ENCODE measurements around the gene FOSL2.

FOSL2 gene

DNA sequence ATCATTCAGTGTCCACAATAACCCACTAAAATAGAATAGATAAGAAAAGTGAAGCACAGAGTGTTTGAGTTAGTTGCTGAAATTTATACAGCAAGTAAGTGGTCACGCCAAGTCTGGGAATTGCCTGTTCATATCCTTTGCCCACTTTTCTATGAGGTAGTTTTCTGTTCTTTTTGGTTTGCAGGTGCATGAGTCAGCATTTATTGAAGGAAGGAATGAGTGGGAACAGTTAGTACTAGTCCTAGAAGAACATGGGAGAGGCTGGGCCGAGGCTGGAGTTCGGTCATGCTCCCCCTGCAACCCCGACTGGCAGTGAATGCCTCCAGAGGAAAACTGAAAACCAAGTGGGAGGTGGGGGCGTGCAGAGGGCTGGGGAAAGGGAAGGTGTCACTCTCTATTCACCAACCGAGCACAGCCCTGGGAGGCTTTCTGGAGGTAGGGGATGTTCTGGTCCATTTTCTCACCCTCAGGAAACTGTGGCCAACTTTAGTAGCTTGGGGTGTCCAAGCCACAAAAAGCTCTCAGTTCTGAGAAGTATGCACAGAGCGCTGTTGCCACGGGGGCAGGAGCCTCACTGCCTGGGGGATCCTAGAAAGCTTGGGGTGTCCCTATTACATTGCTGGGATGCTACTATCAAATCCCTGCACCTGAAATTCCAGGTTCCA, 41.4 kb downstream of the FOSL2 start:
- DNase-seq (ENCODE audit: low read depth): no peak

DNA sequence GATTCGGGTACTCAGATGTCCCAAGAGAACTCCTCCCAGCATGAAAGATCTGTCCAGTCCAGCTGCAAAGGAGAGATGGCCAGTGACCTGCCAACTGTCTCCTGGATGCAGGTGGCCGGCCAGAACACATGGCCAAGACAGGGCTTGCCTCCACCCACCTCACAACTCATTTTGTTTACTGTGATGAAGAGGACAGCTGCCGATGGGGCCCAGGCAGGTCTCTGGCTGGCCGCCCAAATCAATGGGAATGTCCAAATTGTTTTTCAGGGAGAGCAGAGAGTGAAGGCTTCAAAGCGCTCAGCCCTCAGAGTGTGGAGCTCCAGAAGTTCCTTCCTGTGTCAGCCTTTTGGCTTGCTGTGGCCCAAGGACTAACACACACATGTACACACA, 41.9 kb downstream of the FOSL2 start:
- DNase-seq (ENCODE audit: low read depth): no peak

DNA sequence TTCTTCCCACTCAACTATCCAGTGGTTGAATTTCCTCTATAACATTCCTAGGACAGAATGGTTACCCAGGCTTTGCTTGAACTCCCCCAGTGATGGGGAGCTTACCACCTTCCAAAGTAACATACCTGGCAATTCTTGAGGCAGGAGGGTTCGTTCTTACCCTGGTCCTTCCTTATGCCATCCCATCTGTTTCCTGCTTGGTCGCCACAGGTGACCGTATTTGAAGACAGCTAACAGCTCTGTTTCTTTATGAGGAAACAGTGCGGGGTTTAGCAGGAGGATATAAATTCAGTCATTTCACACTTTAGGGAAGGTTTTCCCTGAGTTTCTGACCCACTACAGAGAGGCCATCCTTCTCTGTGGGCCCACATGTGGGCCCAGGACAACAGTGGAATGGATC, 42.6 kb downstream of the FOSL2 start:
- DNase-seq (ENCODE audit: low read depth): no peak

DNA sequence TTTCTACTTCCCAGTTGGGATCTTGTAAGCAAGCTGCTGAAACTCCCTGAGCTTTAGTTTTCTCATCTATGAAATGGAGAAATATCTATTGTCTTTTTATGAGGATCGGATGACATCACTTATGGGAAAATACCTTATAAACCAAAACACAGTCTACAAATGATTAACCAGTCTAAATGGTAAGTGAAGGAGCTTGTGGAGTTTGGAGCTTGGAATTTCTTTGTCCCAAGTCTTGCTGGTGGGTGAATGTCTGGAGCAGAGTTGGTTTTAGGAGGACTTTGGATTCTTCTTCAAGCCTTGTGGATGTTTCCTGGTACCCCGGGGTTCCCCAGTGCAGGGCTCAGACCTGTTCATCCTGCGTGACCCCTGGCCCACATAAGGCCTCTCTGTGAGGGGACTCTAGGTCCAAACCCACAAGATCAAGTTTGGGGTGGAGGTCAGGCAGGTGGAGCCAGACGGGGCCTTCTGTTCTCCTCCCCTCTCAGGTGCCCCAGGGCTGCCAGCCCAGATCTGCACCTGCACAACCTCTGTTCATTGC, 43.2 kb downstream of the FOSL2 start:
- no peak for DNase-seq (ENCODE audit: low read depth)

DNA sequence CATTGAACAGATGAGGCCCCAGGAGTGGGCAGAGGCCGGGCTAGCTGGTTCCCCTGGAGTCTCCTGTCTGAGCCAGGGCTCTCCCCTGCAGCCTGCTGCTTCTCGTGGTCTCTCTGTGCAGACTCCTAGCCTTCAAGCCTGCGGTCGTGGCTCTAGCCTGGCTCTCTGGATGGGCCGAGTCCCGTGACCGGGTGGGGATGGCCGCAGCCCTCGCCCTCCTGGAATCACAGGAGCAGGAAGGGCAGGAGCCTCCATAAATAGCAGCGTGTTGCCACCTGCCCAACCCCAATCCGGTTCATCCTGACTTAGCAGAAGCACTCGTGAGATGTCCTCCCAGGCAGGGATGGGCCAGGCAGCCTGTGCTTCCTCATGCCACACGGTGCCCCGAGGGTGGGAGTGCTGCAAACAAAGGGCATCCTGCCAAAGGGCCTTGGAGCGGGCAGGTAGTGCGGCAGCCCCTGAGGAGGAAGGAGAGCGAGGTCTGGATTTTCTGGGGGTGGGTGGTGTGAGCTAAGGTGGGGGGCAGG, 43.9 kb downstream of the FOSL2 start:
- no peak for DNase-seq (ENCODE audit: low read depth)

DNA sequence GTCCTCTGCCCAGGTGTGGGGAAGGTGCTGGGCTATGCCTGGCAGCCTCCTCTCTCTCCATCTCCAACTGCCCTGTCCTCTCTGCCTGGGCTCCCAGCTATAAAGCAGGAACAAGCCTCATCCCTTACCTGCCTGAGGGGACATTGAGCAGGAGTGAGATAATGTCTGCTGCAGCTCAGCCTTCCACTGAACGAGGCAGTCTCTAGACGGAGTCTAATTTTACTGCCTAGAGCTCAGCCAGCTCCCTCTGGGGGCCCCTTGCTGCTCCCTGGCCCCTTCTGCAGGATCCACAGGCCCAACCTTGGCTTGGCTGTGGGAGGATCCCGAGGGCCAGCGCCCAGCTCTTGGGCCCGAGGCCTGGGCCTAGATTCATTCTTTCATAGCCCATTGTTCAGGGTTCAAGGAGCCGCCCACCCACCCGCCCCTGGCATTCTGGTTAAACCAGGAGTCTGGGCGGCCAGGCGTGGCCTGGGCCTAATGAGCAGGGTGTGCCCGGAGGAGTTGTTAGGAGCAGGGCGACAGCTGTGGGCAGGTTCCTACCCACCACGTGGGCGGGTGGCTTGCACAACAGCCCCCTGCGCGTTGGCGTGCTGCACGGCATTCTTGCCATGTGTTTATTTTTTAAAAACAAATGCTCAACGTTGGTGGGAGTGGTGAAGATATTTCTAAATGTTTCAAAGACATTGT, 44.6 kb downstream of the FOSL2 start:
- DNase-seq (ENCODE audit: low read depth): no peak

DNA sequence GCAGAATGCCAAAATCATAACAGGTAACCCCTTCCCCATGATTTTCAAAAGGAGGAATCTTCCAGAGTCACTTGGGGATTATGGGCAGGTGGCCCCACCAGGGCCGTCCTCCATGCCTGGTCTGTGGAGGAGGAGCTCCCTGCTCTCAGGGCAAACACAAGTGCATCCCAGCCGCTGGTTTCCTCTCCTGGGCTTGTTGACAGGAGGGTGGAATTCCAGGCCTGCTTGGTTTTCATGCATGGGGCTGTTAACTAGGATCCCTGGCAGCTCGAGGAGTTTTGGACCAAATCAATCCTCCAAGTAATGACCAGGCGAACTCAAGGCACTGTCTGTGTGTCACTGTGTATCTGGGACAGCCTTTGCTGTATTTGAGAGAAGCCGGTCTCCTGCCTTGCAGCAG, 45.3 kb downstream of the FOSL2 start:
- no peak for DNase-seq (ENCODE audit: low read depth)

DNA sequence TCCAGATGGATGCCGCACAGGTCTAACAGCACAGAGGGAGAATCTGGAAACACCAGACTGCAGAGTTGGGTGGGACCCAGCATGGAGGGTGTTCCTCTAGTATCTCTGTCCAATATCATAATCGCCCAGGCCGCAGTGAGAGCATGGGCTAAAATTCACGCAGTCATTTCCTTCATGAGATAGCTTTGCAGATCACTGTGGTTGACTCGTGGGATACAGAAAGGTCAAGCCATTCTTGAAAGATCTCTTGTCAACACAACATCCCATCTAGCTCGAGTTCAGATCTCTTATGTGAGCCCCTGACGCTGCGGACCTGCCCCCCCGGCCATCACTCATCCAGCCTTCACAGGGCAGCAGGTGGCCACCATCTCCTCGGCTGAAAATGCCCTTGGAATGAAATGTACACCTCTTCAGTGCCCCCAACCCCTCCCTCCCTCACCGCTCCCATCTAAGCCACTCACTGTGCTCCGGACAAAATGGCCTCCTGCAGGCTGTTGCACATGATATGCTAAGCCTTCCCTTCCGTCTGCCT, 45.9 kb downstream of the FOSL2 start:
- DNase-seq (ENCODE audit: low read depth): no peak

DNA sequence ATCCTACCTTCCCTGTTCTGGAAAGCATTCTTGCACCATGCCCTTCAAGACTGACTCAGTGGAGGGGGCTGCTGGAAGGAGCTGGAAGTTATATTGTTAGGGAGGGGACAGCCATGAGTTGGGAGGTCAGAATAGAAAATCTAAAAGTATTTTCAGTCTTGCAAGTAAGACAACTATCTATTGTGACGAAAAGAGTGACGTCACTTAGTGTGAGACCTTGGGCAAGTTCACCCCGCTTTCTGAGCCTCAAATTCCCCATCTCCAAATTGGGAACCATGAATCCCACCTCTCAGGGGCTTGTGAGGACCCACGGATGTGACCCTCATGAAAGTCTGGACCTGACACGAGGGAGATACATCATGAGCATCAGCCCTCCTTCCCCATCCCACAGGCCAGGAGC, 46.5 kb downstream of the FOSL2 start:
- DNase-seq (ENCODE audit: low read depth): no peak

DNA sequence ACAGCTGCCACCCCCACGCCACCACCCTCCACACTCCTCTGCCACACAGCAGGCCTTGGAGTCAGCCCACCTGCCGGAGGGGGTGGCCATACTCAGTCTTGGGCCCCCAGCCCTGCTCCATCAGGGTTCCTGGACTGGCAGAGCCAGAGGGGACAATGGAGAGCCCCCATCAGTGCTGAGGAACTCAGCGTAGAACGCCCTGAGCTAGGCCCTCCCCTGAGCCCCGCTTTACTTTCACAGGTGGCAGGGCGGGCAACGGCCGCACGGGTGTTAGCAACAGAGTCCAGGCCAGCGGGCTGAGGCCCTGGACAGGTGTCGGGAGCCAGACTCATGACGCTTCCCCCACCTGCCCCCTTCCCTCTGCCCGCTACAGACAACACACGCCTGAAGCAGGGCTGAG, 47.1 kb downstream of the FOSL2 start:
- DNase-seq (ENCODE audit: low read depth): no peak

DNA sequence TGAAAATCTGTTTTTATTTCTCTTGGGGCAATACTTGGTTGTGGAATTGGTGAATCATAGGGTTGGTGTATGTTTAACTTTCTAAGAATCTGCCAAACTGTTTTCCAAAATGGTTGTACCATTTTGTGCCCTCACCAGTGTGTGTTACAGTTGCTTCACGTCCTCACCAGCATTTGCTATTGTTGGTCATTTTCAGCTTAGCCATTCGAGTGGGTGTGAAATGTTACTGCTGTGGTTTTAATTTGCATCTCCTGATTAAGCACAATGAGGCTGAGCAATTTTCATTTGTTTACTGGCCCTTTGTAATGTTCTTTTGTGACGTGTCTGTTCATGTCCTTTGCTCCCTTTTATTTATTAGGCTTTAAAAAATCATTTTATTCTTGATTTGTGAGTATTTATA, 49.7 kb downstream of the FOSL2 start:
- DNase-seq (ENCODE audit: low read depth): no peak

DNA sequence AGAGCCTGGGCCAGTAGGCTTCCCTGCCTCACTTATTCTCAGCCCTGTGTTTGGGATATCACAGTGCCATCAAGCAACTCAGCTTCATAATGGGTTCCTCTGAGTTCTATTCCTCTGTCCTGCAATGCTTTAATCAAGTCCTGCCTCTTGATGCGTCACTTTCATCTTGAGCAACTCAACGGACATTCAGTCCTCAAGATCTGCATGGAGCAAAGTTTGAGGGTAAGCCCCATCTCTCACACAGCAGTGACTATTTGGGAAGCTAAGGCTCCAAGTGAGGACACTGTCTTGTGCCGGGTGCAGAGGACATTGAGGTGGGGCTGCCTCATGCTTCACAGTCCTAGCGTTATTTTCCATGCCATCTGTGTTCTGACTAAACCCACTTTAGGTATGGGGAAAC, 52.3 kb downstream of the FOSL2 start:
- DNase-seq (ENCODE audit: low read depth): no peak

DNA sequence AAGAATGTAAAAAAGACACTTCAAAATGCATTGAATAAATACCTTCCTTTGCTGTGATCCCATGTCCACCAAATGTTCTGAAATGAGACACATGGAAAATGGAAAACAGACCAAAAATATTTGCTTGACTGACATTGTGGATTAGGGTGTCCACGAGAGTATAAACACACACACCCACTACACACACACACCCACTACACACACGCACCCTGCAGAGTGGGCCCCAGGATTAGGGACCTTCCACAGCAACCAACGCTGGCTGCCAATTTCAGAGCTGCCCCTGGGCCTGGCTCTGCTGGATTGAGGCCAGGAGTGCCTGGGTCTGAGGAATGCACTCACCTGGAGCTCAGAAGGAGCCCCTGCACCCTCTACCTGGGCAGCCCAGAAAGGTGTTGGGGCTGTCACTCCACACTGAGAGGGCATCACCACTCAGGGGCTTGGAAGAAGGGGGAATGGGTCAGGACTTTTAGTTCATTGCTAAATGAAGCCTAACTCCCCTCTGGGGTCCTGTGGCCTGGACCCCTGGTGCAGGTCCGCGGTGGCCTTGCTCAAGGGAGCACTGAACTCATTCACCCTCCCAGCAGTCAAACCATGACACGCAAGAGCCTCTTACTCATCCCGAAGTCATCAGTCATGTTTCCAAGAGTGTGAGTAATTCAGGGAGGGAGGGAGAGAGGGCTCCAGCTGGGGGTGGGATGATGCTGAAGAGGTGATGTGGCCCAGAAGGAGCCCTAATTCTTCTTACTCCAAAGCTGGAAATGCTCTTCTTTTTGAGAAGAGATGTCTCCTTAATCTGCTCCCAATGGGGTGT, 53.0 kb downstream of the FOSL2 start:
- no peak for DNase-seq (ENCODE audit: low read depth)

DNA sequence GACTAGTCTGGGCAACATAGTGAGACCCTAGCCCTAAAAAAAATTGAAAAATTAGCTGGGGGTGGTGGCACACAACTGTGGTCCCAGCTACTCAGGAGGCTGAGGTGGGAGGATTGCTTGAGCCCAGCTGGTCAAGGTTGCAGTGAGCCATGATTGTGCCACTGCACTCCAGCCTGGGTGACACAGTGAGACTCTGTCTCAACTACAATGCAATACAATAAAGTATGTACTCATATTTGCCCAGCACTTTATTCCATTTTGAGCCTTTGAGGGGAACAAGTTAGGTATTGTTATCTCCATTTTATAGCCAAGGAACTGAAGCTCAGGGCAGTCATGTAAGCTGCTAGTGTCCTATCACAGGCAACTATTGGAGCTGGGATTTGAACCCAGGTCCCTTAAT, 53.9 kb downstream of the FOSL2 start:
- no peak for DNase-seq (ENCODE audit: low read depth)

DNA sequence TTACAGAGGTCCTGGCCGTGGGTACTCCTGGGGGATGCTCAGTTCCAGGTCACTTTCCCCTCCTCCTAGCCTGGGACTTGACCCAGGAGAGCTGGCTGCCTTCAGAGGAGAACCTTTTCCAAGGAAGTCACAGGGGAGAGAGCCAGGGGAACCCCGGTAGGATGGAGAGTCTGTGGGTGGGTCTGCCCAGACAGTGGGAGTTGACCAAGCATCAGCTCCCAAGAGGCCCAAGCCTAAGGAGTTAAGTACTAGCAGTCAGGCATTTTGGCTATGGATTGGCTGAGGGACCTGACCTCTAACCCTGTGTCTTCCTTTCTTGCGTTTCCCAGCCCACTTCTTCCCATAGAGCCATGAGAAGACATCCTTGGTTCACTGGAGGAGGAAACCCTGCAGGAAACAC, 54.4 kb downstream of the FOSL2 start:
- no peak for DNase-seq (ENCODE audit: low read depth)

DNA sequence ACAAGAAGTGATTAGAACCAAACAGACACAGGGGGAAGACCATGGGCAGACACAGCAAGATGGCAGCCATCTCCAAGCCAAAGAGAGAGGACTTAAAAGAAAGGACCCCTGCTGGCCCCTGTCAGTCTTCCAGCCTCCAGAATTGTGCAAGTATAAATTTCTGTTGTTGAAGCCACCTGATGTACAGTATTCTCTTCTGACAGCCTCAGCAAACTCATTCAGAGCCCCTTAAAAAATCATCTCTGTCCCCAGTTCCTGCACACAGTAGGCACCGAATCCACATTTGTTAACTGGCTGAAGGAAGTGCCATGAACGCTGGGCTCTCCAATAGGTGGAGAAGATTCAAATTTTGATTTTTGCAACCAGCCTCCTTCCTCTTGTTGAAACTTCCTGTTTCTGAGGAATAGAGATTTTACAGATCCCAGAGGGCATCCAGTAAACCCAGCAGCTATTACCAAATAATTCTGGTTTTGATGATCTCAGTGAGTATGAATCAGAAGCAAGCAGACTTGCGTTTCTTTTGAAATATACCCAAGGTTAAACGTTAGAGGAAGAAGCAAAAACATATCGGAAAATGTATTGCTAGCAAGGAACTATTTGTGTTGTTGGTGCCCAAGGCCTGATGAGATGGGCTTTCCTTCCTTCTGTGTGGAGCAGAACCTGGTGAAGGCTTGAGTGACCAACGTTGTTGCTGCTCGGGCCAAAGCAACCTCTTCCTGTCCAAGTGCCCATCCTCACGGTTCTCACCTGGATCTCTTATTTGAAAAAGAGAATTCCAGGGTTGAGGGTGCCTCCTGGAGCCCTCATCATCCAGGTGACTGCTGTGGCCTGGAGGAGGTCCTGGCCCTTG, 55.5 kb downstream of the FOSL2 start:
- DNase-seq (ENCODE audit: low read depth): no peak

DNA sequence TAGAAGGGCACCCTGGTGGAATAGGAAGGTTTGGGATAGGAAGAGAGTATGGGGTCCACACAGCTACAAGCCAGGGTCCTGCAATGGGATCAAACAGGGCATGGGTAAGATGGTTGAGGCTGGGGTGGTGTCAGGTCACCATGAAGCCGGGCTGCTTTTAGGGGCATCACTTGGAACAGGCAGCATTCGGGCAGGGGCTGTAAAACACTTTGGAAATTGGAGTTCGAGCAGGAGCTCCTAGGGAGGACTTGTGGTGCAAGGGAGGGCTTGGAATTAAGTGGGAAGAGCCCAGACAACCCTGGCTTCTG, 56.1 kb downstream of the FOSL2 start:
- DNase-seq (ENCODE audit: low read depth): no peak

DNA sequence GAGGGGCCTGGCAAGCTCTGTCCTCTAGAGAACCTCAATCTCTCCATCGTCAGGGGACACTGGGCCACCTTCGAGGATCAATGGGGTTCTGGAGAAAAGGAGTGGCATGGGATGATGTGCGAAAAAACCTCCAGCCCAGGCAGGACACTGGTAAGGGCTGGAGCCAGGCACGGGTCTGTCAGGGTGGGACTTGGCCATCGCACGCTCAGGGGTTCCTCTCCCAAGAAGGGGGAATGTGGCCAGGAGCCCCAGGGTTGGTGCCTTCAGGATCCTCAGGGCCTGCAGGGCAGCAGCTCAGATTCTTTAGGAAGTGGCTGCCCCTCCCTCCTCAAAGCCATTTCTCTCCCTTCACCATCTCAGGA, 56.4 kb downstream of the FOSL2 start:
- no peak for DNase-seq (ENCODE audit: low read depth)

DNA sequence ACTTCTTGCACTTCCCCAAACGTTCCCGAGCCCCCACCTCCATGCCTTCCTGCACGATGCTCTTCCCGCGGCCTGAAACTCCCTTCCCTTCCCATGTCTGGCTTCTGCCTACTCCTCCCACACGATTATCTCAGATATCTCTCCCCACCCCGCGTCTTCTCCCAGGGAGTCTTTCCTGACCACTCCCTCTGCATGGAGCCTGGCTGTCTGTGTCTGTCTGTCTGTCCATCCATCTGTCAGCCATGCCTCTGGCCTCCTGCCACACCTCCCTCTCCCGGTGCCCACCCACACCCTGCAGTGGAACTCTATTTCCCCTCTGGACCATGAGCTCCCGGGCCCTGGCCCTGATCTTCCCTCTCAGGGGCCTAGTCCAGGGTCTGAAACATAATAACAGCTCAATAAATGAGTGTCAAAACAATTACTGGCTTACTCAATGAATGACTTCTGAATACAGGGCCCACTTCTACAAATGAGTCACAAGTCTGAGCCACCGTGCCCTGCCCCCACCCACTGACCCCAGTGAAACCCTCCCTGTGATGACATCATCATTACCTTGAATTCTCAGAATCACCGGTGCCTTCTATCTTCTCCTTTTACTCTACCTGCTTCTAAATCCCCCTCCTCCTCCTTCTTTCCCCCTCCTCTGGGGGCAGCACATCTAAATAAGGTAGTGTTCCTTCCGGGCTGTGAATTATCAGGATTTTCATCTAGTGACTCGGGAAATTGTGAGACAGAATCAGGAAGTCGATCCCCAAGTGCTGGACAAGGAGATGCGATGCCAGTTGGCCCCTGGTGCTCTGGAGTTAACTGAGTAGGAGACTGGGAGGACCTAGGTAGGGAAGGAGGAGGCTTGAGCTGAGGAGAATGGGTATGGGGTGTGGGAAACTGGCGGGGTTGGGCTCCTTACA, 57.1 kb downstream of the FOSL2 start:
- DNase-seq (ENCODE audit: low read depth): no peak

DNA sequence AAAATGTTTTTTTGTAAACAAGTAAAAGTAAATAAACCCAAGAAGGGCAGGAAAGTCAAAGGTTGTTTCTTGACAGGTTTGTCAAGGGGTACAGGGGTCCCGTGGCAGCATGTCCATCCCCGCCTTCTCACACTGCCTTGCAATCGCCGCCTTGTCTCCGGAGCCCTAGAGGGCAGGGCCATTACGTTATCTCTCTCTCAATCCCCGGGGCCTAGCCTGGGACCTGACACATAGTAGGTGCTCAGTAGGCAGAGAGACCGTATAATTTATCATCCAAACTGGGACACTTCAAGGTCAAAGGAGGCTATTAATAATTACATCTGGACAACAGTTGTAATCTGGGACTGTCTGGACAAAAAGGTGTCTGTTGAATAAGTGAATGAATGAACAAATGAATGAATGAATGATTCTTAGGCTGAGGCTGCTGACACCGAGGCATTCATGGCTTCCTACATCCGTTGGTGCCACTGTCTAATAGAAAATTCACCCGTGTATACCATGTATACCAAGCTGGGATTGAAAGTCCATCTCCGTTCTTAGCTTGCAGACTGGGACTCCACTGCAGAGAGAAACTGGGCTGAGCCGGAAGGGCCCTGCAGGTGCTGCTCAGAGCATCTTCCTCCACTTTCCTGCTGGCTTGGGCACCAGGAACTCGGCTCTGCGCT, 58.4 kb downstream of the FOSL2 start:
- no peak for DNase-seq (ENCODE audit: low read depth)
